ENCODE results near the gene TMEM108. TPM values are rescaled to one million over a fixed set of nuclear protein-coding genes. Genes with fewer than 3 reads are reported as not detected.

TMEM108 gene
- total RNA-seq, 1 experiment from 2014 or later, result not detected

DNA sequence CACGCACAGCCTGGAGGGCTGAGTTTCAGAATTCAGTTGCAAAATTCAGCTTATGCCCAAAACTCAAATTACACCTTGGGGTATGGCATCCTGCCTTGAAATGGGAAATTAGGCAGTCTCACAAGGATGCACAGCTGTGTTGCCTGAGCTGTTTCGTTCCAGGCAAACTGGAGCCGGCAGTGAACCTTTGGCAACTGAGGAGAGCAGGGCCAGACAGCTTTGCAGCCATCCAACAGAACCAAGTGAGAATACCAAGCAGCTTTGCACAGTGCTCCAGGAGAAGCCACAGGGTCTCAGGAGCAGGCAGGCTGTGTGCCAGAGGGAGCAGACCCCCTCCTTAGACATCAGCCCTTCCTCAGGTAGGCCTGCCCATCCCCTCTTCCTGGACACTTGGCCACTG, 329.2 kb downstream of the TMEM108 start:
- no peak overlapping the region for H3K4me3 ChIP-seq (replicated peaks in 1 of 2; ENCODE audit: low read depth in 1 of 2, low read length in 2 of 2)
- no TSS peak for BruUV-seq (replicated peaks)
- intact Hi-C loops (cut with micrococcal nuclease), result no loop called here
- no peaks in the 10 kb centered on the region for H3K4me1 ChIP-seq (ENCODE audit: control insufficient read depth in 1 of 2, insufficient read depth in 2 of 2, low read length in 2 of 2)
- H3K36me3 ChIP-seq (ENCODE audit: control insufficient read depth in 1 of 2, insufficient read depth in 2 of 2, low read length in 2 of 2), result no peaks in the 10 kb centered on the region
- no peak overlapping the region for H3K9ac ChIP-seq (ENCODE audit: low read length)
- no peak for DNase-seq (ENCODE audit: low read depth, low spot score)
- RAD21 ChIA-PET (ENCODE audit: low non-redundant PET in 1 of 2, low total read pairs in 2 of 2, uncharacterized antibody in 2 of 2, unreplicated experiment in 2 of 2), result no interaction called here
- H3K4me2 ChIP-seq (ENCODE audit: low read length), result no peak overlapping the region
- H3K9me2 ChIP-seq (ENCODE audit: insufficient read depth), result no peaks in the 10 kb centered on the region
- no peaks in the 10 kb centered on the region for H3K79me2 ChIP-seq (ENCODE audit: insufficient read depth, low read length)
- peaks cover 89% of the 10 kb centered on the region for H3K27me3 ChIP-seq (ENCODE audit: insufficient read depth, low read length)
- ATAC-seq, result no peak
- TF ChIP-seq SRF (IDR thresholded peaks at IDR 0.05; ENCODE audit: low read depth), result no peak
- TF ChIP-seq ZBTB33 (IDR thresholded peaks at IDR 0.05; ENCODE audit: extremely low read depth, insufficient replicate concordance, low read length), result no peak
- no peak for TF ChIP-seq SP1 (IDR thresholded peaks at IDR 0.05; ENCODE audit: low read depth)
- TF ChIP-seq RAD21 (IDR thresholded peaks at IDR 0.05; ENCODE audit: low read depth), result no peak
- TF ChIP-seq MAX (IDR thresholded peaks at IDR 0.05), result no peak
- TF ChIP-seq, protein P1, sequence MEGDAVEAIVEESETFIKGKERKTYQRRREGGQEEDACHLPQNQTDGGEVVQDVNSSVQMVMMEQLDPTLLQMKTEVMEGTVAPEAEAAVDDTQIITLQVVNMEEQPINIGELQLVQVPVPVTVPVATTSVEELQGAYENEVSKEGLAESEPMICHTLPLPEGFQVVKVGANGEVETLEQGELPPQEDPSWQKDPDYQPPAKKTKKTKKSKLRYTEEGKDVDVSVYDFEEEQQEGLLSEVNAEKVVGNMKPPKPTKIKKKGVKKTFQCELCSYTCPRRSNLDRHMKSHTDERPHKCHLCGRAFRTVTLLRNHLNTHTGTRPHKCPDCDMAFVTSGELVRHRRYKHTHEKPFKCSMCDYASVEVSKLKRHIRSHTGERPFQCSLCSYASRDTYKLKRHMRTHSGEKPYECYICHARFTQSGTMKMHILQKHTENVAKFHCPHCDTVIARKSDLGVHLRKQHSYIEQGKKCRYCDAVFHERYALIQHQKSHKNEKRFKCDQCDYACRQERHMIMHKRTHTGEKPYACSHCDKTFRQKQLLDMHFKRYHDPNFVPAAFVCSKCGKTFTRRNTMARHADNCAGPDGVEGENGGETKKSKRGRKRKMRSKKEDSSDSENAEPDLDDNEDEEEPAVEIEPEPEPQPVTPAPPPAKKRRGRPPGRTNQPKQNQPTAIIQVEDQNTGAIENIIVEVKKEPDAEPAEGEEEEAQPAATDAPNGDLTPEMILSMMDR (IDR thresholded peaks at IDR 0.05 in 2 of 3, conservative IDR thresholded peaks at IDR 0.05 in 1 of 3; ENCODE audit: borderline replicate concordance in 1 of 3, insufficient read depth in 1 of 3, low read depth in 2 of 3, low read length in 2 of 3), result no peak
- CTCF ChIA-PET, result no interaction called here
- POLR2A ChIA-PET, result no interaction called here
- no peak overlapping the region for H3K27ac ChIP-seq (ENCODE audit: low read depth, low read length)
- H3K9me3 ChIP-seq (ENCODE audit: control insufficient read depth in 1 of 2, insufficient read depth in 1 of 2, low read depth in 1 of 2, low read length in 2 of 2), result no peaks in the 10 kb centered on the region
- H4K20me1 ChIP-seq (ENCODE audit: insufficient read depth), result no peaks in the 10 kb centered on the region
- no peak overlapping the region for H2AFZ ChIP-seq (ENCODE audit: low read depth, low read length, poor library complexity, severe bottlenecking)
